GM06990 (cell line): ENCODE measurements around the gene ASB8.

Source experiments
- DNase-seq: peaks from one replicate; pipeline ENCODE4 v3.0.0-alpha.2; 2011; ENCODE audit not compliant: insufficient read length; ENCODE audit errors: extremely low read depth
- H3K27me3 ChIP-seq: replicated peaks from 2 replicates; pipeline ENCODE4 v1.6.0; 2011; ENCODE audit warnings: low read length; ENCODE audit not compliant: control insufficient read depth, insufficient read depth
- H3K36me3 ChIP-seq: 2 replicates; pipeline ENCODE4 v1.5.1; 2011; ENCODE audit warnings: low read length; ENCODE audit not compliant: control insufficient read depth, insufficient read depth
- H3K4me3 ChIP-seq: replicated peaks from 2 replicates; pipeline ENCODE4 v1.5.1; 2011; ENCODE audit warnings: low read depth, mild to moderate bottlenecking, control low read depth, low read length
- TF ChIP-seq, protein P1 (sequence below): IDR thresholded peaks from 2 replicates; pipeline ENCODE4 v1.5.1; 2011; ENCODE audit warnings: low read length, control low read depth, mild to moderate bottlenecking, inconsistent platforms; ENCODE audit not compliant: insufficient read depth, poor library complexity, severe bottlenecking

ASB8 gene

DNA sequence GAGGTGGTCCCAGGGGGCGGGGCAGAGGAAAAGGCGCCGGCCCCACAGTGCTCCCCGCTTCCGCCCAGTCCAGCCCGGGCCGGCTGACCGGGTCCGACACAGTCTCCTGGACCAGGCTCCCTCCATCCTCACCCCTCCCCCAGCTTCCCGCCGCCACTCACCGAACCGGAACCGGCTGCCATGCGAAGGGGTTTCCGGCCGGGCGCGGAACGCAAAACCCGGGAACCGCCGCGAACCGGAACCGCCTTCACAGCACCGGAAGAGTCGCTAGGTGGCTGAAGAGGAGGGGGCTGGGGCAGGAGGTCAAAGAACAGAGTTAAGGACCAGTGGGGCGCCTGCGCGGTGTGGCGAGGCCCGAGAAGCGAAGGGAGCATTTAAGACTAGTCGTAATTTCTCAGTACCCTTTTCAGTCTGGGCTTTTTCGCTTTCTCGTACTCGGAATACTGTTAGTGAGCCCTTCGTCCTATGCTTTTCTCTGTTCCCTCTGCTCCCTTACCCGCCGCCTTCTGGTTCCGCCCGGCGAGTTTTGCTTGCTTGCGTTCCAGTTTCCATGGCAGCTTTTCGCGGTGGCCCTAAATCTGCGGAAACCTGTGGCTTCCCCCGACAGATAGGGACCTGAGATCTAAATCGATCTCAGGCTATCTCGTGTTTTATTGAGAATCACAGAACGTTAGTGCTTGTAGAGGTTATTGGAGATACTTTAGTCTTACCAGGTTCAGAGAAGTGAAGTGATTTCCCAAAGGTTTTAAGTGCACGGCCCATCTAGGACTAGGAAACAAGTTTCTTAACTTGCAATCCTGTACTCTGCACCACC, 51.2 kb downstream of the ASB8 start, which contains the start of gene SENP1:
Gene SENP1, minus strand, starts transcription at position 213 of the 814 bp plus-strand sequence. CDS start 4,607 bp downstream, outside the sequence.
- Histone ChIP-seq H3K27me3 (no peaks in the 10 kb centered on the region), H3K4me3 (peak within 1 kb of the TSS; percentile 87), H3K36me3 (no peaks in the 10 kb centered on the region; the same call in 1 of the 2 replicates)
- TF ChIP-seq, protein P1, sequence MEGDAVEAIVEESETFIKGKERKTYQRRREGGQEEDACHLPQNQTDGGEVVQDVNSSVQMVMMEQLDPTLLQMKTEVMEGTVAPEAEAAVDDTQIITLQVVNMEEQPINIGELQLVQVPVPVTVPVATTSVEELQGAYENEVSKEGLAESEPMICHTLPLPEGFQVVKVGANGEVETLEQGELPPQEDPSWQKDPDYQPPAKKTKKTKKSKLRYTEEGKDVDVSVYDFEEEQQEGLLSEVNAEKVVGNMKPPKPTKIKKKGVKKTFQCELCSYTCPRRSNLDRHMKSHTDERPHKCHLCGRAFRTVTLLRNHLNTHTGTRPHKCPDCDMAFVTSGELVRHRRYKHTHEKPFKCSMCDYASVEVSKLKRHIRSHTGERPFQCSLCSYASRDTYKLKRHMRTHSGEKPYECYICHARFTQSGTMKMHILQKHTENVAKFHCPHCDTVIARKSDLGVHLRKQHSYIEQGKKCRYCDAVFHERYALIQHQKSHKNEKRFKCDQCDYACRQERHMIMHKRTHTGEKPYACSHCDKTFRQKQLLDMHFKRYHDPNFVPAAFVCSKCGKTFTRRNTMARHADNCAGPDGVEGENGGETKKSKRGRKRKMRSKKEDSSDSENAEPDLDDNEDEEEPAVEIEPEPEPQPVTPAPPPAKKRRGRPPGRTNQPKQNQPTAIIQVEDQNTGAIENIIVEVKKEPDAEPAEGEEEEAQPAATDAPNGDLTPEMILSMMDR, result no peak
- peak; percentile 96 for DNase-seq

DNA sequence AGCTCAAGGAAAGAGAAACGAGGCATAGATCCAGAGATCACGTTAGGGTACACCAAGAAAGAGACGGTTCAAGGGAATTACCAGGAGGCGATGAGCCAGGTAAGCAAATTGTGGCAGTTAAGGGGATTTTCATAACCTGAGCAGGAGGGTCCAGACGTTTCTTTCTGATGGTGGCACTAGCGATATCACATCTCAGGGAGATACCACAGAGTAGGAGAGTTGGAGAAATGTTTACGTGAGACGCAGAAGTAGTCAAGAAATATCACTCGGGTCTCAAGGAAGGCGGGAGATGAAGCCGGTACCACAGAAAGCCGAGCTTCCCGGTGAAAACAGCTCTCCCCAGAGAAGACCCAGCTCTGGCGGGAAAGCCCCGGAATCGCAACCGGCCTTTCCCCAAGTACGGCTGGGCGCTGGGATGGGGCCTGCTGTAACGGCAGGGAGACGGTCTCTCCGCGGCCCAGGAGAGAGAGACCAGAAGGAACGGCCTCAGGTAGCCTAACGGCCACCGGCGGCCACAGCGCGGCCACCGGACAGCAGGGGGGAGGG, 51.9 kb downstream of the ASB8 start:
- H3K36me3 ChIP-seq, result no peaks in the 10 kb centered on the region; the same call in 1 of the 2 replicates
- DNase-seq, result no peak

DNA sequence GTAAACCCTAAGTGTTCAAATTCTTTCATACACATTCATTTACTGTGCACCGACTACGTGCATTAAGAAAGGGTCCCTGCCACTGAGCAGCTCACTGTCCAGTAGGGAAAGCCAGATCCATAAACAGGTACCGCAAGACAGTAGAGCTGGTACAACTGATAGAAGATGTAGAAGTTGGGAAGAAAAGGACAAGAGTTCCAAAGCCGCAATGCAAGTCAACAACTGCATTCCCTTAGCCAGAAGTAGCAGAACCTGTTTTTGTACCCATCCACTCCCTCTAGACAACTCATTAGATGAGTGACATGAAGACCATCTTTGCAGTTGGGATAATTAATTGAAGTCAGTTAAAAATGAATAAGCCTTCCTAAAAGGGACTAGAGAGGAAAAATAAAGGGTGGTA, 52.8 kb downstream of the ASB8 start:
- no peaks in the 10 kb centered on the region for H3K27me3 ChIP-seq
- H3K36me3 ChIP-seq, result no peaks in the 10 kb centered on the region
- TF ChIP-seq, protein P1, result no peak
- no peak for DNase-seq
- peak overlapping the region; percentile 87 for H3K4me3 ChIP-seq

More for the DNA sequence above, 51.9 kb downstream of the ASB8 start:
- TF ChIP-seq, protein P1, result no peak
- H3K27me3 ChIP-seq, result no peaks in the 10 kb centered on the region
- H3K4me3 ChIP-seq, result peak overlapping the region; percentile 87
